HG03196 (cell line): Measurements from ENCODE around the gene FAM72A.
"Not testable (repeated sequence)": the region's sequence is repeated elsewhere in the genome, so short reads cannot be mapped to it uniquely, and the experiment has no call there.

Experiments
- ATAC-seq: cut with Tn5 transposase; IDR thresholded peaks from one replicate; pipeline ENCODE4 v1.9.1; 2021; ENCODE audit not compliant: unreplicated experiment

FAM72A gene

DNA sequence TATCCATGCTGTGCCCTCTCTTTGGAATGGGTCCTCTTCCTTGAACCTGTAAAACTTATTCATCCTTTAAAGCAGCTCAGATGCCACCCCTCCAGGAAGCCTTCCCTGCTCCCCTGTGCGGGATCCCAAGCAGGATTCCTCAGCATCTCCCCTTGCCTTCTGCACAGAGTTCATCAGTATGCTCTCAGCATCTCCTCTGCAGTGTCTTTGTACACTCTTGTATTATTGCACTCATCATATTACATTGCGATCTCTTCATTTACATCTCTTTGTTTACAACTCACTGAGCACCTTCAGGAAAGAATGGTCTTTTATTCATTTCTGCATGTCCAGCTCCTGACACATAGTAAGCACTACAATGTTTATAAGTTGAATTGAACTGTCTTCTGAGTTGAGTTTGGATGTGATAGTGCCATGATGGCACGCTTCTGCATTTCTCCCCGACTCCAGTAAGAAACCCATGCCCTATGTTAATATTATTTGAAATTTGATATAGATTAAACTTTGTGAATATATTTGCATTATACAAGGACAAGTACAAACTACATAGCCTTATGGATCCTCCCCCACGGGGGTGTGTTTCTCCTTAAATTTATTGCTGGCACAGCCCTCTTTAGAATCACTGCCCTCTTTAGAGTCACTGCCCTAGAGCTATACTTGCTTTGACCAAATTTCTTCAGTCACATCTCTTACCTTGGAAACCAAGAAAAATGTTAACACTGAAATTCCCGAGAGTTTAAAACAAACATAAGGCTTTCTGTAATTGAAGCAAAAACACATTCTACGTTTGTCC lies 13.2 kb upstream of the FAM72A start:
- ATAC-seq = not testable (repeated sequence)

DNA sequence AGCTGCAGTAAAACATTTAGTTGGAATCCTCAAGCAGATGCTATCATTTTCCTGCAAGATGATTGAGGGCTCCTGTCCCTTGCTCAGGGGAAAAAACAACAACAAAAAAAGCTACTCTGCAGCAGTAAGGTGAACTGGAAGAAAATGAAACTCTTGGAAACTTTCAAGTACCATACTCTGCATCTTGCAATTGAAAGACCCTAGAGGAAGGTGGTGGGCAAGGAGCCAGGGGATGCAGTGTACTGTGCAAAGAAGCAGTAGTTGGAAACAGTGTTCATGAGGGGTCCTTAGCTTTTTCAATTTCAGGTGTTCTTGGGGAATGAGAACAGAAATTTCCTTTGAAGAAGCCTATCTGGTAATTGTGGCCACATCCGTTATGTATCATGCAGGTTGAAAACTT lies 8.2 kb upstream of the FAM72A start:
- not testable (repeated sequence) for ATAC-seq

DNA sequence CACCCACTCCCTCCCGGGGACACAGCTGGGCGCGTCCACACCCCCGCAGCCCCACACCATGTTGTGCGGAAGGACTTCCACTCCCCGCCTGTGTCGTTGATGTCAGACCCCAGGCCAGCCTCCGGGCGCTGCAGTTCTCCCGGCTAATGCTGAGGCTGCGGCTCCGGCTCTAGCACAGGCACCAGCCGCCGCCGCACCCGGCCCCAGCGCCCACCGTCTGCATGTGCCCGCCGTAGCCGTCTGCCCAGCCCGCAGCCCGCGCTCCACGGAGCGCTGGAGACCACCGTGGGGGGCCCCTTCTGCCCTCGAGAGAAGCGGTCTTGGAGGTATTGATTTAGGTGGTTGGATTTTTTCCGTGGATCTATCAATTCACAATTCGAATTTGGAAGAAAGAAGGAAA lies 2.9 kb upstream of the FAM72A start:
- ATAC-seq = not testable (repeated sequence)

DNA sequence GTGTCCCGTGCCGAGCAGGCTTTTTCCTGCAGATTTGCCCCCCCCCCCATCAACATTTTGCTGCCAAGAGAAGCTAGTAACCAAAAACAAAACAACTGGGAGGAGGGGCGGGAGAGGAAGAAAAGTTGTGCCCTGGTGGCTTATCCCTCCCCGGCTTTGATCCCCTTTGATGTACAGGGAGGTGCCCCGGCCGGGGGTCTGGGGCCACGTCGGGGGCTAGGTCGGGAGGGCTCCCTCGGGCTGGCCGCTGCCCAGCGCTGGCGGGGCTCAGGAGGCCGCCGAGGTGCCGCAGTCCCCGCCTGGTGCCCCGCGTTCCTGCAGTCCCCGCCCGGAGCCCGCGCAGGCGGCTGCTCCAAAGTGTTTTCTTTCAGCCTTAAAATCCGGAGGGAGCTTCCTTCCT lies 2.2 kb upstream of the FAM72A start:
- not testable (repeated sequence) for ATAC-seq

DNA sequence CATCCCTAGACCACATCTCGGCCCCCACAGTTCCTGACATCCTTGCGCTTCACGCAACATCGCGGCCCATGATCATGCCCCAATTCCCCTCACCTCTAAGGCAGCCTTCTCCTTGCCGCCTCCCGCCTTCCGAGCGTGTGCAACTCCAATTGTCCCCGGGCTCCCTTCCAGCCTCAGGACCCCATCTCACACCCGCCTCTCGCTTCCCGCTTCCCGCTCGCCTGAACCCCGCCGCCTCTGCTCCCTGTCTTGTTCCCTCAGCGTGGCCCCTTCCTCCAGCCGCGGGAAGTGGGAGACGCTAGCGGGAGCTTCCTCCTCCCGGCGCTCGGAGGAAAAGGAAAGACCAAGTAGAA lies 1.5 kb upstream of the FAM72A start:
- not testable (repeated sequence) for ATAC-seq

DNA sequence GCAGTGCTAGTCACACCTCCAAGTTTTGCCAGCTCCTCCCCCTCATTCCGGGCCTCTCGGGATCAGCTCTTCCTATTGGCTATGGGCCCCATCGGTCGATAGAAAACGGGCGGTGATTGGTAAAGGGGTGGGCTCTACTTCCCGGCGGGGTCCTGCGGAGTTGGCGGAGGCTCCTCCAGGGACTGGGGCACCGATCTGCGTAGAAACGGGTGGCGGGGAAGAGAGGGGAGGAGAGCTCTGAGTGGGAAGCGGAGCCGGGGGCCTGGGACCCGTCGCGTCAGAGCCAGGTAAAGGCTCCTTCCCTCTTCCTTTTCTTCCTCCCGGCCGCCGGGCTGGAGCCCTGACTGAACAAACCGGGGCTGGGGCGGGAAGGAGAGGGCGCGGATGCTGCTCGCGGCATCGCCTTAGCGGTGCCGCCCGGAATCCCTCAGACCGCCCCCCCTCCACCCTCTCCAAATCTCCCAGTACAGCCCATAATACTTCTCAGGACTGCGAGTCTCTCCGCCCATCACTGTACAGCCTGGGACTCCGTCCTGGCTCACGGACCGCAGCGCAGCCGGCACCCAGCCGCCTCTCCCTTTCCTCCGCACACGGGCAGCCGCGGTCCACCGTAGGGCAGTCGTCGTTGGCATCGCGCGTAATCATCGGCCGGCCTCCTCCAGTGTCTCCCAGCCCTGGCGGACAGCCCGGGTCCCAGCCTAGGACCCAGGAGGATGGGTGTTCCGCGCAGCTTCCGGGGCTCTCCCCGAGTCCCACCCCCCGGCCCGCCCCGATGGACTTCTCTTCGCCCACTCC lies 922 bp upstream of the FAM72A start, which contains the start of gene SRGAP2:
Gene SRGAP2, plus strand, starts transcription at position 178 of the 795 bp plus-strand sequence. CDS start 2,430 bp downstream, outside the sequence.
- ATAC-seq = peak; percentile 9

DNA sequence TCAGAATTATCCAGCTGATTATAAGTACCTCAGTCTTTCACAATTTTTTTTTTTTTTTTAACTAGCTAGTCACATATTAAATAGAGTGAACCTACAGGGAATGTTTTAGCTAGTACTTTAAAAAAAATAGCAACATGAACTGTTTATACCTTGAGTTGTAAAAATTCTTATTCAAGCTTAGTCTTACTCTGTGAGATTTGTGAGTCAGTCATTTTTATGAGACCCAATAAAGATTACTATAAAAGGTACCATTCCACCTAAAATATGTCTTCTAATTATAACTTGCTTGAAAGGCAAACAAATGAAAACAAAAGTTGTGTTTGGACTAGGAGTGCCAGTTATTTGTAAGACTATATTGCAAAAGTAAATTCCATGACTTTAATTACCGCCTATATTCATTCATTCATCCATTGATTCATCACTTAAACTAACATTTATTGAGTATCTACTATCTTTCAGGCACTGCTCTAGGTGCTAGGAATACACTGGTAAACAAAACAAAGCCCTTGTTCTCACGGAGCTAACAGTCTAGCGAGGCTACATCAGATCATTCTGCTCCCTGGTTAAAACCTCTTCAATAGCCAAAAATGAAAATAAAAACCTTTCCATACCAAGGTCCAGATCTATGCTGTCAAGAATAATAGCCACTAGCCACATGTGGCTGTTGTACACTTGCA lies 5.8 kb downstream of the FAM72A start:
- ATAC-seq = not testable (repeated sequence)

DNA sequence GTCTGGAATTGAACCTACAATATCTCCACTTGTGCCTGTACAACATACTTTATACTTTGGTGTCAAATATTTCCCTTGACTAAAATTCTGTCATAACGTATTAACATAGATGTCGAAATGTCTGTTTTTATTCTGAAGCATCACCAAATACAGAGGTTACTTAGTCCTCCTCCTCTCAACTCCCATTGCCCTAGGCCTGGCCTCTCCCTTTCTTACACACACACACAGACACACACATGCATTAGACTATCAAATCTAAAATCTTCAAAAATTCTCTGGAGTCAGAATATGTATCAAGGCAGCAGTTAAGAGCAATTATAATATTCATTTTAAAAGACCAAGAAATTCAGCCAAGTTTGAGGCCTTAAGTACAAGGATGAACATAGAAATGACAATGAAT lies 7.5 kb downstream of the FAM72A start:
- ATAC-seq = not testable (repeated sequence)

DNA sequence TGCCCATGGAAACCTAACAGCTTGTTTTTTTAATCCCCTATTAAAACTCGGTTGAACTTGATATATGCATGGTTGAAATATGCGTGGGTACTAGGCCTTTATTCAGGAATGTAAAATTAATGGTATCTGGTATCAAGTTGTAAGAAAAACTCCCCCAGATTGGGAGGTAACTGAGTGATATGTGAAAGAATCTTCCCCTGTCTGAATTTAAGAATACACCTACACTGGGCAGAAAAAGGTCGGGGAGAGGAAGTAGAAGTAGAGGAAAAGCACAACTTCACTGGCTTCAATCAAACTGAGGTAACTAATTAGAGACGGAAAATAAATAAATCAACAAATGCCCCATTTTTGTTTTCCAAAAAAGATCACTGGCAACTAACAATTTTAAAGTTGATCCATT lies 15.8 kb downstream of the FAM72A start:
- ATAC-seq = not testable (repeated sequence)

DNA sequence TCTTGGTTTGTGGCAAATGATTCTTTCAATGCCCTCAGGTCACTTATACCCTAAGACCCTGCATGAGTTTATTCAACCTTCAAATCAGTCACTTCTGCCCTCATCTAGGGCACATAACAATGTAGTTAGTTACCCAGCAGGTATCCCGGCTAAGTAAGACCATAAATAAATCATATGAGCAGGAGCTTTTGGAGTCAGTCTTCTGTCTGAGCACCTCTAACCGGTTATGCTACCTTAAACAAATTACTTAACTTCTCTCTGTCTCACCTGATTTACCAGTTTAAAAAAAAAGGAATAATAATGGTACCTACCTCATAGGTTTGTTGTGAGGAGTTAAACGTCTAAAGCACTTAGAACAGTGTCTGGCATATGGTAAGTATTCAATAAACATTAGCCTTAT lies 16.9 kb downstream of the FAM72A start:
- ATAC-seq = not testable (repeated sequence)

DNA sequence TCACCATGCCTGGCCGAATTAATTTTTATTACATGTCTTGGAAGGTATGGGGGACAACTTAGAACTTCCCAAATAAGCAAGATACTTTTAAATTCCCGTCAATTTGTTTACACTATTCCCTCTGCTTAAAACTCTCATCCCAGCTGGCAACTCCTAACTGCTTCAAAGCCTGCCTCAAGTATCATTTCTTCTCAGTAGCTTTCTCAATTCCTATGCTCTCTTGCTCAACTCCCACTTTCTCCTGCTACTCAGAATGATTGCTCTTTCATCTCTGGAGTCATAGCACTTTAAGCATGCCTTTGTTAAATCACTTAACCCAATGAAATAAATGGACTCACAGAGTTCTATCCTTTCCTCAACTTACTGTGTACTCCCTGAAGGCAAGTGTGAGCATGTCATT lies 18.9 kb downstream of the FAM72A start:
- ATAC-seq = not testable (repeated sequence)

DNA sequence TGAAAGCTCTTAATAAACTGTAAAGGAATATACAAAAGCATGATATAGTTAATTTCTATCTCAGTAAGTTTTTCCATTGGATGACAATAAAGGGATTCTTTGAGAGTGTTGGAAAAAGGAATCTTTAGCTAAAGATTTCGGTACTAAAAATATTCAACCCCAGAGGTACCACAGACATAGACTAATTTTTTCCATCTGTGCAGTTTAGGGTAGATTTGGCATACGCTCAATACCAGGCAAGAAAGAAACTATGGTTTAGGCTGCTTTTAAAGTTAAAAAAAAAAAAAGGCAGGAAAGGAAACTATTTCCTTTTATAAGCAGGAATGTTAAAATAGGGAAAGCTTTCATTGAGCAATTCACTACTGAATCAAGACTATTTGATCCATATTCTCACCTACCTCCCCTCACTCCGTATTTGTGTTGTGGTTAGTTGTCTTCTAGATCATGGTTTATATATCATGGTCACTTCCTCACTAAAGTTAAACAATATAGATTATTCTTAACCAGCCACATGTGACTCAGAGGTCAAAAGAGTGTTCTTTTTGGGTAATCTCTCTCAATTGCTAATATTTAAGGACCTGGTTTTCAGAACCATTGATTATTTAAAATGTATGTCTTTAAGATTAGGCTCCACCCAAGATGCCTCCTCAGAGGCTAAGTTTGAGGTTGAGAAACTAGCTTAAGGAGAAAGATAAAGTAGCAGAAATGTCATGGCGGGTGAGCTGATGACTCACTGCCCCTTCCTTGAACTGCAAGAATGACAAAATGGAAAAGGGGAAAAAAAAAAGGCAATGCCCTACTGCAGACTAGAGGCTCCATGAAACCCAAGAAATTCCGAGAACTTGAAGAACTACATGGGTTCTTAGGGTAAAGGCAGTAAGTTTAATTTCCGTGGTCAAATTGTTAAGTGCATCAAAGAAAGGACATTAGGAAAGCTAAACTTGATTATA lies 20.0 kb downstream of the FAM72A start:
- not testable (repeated sequence) for ATAC-seq

DNA sequence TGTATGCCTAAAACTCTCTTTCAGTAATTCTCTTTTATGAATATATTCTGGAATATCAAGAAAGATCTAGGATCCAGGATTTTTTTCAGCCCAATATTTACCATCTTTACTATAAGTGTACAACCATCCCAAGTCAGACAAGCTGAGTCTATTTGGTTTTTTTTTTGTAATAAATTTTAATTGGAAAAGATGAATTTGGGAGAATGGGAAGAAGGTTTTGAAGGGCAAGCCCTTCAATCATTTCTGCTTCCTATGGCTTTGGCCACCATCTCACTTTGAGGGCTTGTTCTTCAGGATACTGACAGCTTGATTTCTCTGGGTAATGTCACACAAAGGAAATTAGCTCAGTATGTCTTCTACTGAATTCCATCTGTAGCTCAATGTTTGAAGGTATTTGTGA lies 23.0 kb downstream of the FAM72A start:
- ATAC-seq = not testable (repeated sequence)

DNA sequence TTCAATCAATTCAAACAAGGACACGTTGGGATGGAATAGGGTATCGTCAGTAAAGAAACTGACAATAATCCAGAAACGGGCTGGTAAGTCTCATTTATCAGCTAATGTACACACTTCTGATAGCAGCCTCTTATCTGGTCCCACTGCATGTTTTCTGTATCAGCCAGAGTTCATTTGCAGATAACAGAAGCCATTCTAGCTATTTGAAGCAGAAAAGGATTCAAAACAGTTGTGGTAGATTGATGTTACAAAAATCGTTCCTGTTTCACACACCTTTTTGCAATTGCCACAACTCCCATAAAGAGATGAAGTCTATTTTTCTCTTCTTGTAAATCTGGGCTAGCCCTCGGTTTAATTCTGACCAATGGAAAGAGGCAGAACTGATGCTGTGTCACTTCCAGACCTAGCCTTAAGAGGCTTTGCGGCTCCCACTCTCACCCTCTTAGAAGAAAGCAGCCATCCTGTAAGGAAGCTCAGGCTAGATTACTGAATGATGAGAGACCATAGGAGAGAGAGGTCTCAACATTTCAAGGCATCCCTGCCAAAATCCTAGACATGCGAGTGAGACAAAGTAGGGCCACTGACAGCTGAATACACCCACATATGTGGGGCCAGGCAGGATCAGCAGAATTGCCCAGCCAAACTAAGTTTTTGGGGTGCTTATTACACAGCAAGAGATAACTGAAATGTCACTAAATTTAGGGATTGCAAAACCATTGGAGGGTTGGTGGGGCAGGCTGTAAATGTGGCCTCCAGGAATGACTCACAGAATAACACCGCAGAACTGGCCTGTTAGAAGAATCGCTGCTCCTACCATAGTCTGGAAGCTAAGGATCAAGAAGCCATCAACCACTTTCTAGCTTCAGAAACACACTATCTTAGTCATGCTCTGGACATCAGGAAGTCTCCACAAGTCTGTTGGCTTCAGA lies 24.3 kb downstream of the FAM72A start:
- ATAC-seq = not testable (repeated sequence)

DNA sequence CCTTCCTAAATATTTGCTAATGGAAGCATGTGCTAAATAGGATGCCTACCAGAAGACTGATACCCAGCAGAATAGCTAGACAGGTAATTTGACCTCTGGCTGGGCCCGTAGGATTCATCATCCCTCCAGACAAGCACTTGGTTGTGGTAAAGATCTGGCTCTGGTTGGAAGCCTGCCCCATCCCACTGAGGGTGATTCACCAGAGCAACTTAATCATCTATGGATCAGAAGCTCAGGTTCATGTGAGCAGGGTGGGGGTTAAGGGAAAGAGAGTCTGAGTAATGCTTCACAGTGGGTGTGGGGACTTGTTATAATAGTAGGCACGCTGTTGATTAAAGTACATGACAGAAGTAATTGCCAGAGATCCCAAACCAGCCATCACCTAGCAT lies 26.5 kb downstream of the FAM72A start:
- not testable (repeated sequence) for ATAC-seq

DNA sequence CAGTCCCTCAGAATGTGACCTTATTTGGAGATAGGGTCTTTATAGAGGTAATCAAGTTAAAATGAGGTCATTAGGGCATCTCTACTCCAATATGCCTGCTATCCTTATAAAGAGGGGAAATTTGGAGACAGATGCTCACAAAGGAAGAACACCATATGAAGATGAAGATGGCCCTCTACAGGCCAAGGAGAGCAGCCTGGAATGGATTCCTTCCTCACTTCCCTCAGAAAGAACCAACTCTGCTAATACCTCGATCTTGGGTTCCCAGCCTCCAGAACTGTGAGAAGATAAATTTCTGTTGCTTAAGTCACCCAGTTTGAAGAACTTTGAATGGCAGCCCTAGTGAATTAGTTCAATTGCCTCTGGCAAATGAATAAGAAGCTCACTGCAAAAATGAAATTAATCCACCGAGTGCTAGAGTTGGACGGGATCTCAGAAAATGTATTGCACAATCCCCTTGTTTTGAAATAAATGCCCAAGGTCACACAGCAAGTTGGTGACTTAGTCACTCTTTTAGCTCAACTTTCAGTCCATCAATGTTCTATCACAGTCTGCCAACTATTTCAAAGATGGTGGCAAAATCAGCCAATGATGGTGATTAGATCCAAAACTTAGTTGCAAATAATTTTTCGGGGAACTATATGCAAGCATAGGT lies 27.1 kb downstream of the FAM72A start:
- ATAC-seq = not testable (repeated sequence)

DNA sequence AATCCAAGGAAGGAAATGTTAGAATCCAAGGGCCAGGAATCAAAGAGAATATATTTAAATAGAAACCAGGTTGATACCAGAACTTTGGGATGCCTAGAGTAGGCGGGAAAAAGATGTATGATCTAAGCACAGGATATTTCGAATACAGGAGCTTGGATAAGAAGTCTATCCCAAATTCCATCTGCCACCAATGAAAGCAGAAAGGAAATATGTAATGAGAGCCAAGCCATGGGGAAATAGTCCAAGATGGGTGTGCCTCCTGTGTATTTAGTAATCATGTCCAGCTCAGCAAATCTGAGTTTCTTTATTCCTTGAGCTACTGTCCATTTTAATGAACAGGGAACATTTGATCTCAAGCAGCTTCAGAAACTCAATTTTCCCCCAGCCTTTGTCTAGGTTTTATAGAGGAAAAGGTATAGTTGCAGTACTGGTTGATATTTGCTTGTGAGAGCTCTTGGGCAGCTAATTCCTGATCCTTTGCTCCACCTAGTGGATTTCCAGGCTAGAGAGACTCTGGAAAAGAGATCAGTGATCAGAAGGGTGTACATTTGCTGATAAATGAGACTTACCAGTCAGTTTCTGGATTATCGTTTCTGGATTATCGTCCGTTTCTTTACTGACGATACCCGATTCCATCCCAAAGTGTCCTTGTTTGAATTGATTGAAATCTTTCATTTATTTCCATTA lies 28.3 kb downstream of the FAM72A start:
- not testable (repeated sequence) for ATAC-seq

DNA sequence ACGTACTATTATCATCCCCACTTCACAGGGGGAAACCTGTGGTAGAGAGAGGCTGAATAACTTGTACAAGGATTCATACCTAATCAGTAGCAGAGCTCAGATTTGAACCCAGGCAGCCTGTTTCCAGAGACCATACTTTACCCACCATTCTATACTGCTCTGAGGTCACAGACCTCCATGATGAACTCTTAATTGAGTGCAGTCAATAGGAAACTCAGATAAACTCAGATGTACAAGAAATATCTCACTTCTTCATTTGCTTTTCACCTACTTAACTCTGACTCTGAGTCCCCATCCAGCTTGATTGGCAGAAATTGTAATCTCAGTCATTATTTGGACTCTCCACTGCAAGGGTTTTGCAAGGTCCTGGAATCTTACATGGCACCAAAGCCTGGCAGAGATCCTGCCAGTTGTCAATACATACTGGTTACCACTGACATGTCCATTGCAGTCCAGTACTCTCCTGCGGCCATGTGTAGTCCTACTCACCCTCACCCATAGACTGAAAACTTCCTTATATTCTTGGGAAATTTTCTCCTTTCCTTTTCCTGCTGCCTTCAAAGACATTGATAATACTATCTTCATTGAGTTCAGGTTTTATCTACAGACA lies 29.4 kb downstream of the FAM72A start:
- ATAC-seq = not testable (repeated sequence)
